ENCODE results near the gene YAF2.

Gene YAF2, protein sequence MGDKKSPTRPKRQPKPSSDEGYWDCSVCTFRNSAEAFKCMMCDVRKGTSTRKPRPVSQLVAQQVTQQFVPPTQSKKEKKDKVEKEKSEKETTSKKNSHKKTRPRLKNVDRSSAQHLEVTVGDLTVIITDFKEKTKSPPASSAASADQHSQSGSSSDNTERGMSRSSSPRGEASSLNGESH

GRCh38 chr12:42238240-42239140 is at the start of gene YAF2:
Gene YAF2, minus strand, starts transcription at chr12:42238248. Its CDS starts 68 bp downstream, at chr12:42238180.
- DNase-seq, result peak in 57 of 58 donors; percentile 36 to 94 (median 85)

DNA sequence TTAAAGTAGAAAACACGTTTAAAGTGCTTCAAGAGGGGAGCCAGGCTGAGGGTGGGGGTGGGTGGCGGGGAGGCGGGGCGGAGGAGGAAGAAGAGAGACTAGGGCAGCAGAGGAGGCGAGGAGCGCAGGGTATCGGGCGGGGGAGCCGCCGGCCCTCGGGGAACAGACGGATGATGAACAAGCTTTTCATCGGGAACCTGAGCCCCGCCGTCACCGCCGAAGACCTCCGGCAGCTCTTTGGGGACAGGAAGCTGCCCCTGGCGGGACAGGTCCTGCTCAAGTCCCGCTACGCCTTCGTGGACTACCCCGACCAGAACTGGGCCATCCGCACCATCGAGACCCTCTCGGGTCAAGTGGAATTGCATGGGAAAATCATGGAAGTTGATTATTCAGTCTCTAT is 48.7 kb upstream of the YAF2 start:
- DNase-seq, result no peak

- DNase-seq, result no peak
Observed at GRCh38 chr12:42285431-42285830, 47.4 kb upstream of the YAF2 start.

GRCh38 chr12:42284876-42285275 is 46.8 kb upstream of the YAF2 start:
- peak in 1 of 58 donors; percentile 3 for DNase-seq

- no peak for DNase-seq
Observed at GRCh38 chr12:42284157-42284556, 46.1 kb upstream of the YAF2 start.

DNA sequence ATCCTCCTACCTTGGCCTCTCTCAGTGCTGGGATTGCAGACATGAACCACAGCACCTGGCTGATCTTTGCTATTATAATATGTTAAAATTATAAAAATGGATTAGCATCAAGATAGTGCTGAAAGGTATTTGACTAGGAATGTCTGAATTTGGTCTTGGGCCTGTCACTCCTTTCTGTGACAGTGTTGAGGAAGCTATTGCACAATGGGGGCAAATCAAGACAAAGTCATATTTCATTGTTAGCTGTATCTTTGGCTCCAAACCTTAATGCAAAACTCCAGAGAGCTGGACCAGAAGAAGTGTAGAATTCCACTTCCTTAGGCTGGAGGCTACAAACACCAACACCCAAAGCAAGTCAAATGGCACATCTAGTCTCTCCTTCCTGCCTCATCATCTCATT is 45.7 kb upstream of the YAF2 start:
- no peak for DNase-seq

- no peak for DNase-seq
Observed at GRCh38 chr12:42282294-42282693, 44.2 kb upstream of the YAF2 start.

- DNase-seq, result no peak
Observed at GRCh38 chr12:42281844-42282243, 43.8 kb upstream of the YAF2 start.

GRCh38 chr12:42281278-42281677 is 43.2 kb upstream of the YAF2 start:
- DNase-seq, result no peak

DNA sequence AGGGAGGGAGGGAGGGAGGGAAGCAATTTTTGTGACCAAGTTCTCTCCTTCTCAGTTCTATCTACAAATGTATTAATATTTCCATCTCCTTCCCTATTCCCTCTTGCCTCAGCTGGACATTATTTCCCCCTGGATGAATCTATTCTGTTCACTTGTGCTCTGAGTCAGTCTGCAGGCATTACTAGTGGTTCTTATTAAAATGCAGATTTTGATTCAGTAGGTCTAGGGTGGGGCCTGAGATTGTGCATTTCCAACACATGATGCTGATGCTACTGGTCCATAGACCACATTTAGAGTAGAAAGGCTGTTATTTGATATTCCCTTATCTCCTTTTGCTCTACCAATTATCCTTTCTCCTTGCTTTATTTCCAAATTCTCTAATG is 40.1 kb upstream of the YAF2 start:
- DNase-seq, result no peak

GRCh38 chr12:42277396-42278127 is 39.5 kb upstream of the YAF2 start:
- no peak for DNase-seq

DNA sequence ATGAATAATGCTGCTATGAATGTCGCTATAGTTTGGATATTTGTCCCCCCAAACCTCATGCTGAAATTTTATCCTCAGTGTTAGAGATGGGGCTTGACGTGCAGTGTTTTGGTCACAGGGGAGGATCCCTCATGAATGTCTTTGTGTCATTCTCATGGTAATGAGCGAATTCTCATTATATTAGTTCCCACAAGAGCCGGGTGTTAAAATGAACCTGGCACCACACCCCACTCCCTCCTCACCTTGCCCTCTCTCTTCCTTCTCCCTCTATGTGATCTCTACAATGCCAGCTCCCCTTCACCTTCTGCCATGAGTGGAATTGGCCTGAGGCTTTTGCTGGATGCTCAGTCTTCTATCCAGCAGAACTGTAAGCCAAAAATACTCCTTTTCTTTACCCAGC is 37.5 kb upstream of the YAF2 start:
- no peak for DNase-seq

DNA sequence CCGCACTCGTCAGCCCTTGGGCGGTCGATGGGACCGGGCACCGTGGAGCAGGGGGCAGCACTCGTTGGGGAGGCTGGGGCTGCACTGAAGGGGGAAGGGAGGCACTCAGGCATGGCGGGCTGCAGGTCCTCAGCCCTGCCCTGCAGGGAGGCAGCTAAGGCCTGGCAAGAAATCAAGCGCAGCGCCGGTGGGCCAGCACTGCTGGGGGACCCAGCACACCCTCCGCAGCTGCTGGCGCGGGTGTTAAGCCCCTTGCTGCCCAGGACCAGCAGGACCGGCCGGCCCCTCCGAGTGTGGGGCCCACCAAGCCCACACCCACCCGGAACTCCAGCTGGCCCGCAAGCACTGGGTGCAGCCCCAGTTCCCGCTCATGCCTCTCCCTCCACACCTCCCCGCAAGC is 35.7 kb upstream of the YAF2 start:
- no peak for DNase-seq

DNA sequence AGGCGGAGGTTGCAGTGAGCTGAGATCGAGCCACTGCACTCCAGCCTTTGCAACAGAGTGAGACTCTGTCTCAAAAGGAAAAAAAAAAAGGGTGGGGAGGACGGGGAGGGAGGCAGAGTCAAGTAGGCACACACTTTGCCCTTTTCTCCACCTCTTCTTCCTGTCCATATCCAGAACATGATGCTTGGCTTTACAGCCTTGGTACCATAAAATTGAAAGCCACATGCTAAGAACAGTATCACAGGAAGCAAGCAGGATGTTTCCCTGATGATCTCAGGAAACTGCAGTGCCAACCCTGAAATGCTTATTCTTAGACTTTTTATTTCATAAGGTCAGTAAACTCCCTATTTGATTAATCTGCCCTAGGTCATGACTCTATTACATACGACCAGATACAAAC is 32.5 kb upstream of the YAF2 start:
- no peak for DNase-seq

GRCh38 chr12:42267413-42268190 is 29.6 kb upstream of the YAF2 start:
- DNase-seq, result no peak

DNA sequence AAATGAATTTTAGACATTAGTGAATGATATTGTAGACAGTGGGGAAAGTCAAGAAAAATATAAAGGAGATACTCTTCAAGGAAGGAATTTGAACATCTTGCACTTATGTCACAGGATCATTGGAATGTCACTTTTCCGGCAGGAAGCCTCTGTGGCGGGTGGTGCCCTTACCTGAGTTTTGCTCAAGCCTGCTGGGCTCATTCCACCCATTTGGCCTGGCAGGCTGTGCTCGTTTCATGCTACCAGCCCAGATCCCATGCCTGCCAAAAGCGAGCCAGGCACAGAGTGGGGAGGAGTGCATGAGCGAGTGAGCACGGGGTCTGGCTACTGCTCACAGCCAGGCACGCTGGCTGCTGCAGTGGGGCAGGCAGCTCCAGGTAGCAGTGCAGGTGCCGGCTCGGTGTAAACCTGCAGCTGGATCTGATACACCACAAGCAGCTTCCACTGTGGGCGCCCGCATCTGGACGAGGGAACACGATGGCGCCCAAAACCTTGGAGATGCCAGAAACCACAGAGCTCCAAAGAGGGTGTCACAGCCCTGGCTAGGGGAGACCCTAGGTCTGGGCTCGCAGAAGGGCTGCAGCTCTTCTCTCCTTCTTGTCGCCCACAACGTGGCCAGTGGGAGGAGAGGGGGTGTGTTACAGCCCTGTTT is 28.7 kb upstream of the YAF2 start:
- no peak for DNase-seq

DNA sequence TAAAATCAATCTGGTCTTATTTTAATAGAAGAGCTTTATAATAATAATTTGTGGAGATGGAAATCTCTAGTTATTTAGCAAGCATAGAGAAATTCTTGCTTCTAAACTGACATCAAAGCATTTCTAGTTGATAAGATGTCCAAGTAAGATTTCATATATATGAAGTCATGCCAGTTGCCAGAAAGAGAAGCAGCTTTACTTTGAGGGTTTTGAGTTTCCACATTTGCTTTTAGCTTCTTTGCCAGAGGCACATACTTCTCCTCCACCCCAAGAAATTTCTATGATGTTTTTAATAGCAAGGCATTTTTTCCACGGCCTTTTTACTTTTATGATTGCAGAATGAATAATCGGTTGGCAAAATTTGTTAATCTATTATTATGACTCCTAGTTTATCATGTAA is 24.2 kb upstream of the YAF2 start:
- DNase-seq, result no peak

GRCh38 chr12:42261708-42262107 is 23.7 kb upstream of the YAF2 start:
- DNase-seq, result no peak

DNA sequence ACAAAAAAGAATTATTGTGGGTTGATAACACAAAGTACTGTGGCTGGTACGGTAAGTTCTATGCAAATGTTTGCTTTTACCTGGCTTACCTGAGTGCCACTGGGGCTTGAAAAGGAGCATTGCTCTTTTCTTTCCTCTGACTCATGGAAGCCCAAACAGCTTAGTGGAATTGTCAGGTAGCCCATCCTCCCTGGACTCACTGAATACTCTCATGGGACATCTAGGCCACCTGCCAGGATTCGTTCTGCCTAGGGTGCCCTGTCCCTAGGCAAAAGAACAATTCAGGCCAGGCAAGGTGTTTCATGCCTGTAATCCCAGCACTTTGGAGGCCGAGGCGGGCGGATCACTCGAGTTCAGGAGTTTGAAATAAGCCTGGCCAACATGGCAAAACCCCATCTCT is 22.5 kb upstream of the YAF2 start:
- no peak for DNase-seq

DNA sequence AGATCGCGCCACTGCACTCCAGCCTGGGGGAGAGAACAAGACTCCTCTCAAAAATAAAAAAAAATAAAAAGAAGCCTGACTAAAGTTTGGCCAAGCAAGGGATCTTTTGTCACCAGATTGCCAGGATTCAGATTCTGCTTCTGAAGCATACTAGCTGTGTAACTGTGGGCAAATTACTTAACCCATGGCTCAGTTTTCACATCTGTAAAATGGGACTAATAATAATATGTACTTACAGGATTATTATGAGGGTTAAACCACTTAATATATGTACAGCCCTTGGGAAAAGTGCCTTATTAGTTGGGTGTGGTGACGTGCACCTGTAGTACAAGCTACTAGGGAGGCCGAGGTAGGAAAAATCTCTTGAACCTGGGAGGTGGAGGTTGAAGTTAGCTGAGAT is 21.7 kb upstream of the YAF2 start:
- no peak for DNase-seq

DNA sequence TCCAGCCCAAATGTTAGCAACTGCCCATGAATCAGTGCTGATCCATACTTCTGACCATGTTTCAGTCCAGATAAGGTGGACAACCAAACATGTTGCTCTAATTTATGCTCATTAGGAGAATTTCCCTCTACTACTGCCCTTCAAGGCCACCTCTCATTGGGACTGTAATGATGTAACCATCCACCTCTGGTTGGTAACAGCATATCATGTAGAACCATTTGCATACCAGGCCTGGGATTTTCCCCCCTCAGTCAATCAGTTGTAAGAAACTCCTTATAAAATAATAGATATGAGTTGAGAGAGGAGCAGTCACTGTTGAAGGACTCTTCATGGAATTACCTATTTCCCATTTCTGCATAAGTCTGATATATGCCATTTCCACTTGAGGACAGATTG is 17.8 kb upstream of the YAF2 start:
- DNase-seq, result no peak

All from anterior cingulate cortex (tissue), 58 donors.